C1 segment of cervical spinal cord (tissue), 14 donors: ENCODE results near the gene CDCA5.
"Not testable (repeated sequence)": the region's sequence is repeated elsewhere in the genome, so short reads cannot be mapped to it uniquely, and the experiment has no call there.

ENCODE experiments used
- DNase-seq, 14 donors: peaks; one replicate each; lab custom pipeline; 2025; lab: John Stamatoyannopoulos, UW

CDCA5 gene

DNA sequence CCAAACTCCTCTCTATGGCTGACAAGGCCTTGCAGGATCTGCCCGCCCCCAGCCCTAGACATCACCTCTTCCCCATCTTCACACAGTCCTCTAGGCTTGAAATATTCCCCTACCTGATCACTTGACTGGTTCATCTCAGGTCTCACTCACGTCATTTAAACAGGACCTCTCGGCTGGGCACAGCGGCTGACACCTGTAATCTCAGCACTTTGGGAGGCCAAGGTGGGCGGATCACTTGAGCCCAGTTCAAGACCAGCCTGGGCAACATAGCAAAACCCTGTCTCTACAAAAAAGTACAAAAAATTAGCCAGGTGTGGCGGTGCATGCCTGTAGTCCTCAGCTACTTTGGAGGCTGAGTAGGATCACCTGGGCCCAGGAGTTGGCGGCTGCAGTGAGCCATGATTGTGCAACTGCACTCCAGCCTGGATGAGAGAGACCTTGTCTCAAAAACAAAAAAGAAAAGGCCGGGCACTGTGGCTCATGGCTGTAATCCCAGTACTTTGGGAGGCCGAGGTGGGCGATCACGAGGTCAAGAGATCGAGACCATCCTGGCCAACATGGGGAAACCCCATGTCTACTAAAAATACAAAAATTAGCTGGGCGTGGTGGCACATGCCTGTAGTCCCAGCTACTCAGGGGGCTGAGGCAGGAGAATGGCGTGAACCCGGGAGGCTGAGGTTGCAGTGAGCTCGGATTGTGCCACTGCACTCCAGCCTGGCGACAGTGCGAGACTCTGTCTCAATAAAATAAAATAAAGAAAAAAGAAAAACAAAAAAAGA is 35.2 kb upstream of the CDCA5 start:
- DNase-seq = not testable (repeated sequence)

DNA sequence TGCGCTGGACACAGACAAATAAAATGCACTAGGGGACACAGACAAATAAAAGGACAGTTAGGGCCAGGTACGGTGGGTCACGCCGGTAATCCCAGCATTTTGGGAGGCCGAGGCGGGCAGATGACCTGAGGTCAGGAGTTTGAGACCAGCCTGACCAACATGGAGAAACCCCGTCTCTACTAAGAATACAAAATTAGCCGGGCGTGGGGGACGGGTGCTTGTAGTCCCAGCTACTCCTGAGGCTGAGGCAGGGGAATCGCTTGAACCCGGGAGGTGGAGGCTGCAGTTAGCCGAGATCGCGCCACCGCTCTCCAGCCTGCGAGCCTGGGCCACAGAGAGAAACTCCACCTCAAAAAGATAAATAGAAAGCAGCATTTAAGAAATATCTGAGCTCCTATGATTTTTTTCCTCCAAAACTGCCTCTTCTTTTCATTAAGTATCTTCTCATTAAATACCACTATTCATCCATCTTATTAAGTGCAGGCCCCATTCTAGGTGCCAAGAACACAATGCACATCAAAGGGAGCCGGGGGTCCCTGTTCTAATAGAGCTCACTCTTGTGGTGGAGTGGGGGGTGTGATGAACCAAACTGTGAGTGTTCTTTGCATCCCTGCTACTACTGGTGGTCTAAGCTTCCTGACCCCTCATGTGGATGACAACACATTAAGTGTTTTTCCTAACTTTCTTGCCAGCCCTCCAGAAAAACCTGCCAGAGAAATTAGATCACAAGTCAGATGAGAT is 34.4 kb upstream of the CDCA5 start:
- DNase-seq = no peak

DNA sequence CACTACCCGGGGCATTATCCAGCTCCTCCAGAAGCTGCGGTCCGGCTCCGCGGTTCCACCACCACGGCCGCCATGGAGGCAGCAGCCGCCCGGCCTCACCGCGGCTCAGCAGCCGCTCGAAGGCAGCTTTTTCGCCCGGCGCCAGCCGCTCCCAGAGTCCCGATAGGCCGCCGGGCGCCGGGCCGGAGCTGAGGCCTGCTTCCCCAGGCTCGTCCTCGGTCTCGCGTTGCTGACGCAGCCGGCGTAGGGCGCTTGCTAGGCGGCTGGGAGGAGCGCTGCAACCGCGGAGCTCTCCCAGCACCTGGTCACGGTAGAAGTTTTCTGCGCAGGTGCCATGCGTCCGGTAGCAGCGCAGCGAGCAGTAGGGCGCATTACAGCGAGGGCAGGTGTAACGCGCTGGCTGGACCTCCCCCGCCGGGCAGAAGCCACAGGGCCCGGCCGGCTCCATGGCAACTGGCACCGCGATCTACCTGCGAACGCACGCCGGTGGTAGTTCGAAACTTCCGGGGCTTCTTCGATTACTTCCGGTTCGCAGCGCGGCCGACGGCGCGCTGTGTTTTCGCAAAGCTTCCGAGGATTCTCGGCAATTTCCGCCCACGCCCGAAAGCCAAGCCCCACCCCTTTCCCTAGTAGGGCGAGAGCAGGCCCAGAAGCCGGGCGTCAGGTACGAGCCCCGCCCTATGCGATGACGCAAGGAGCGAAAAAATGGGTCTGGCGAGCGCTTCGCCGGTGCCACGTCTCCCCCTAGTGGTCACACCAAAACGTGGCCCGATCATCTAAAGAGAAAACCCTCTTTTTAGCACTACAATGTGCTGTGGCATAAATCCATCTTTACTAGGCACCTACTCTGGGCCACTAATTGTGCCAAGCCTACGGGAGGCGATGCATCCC is 33.6 kb upstream of the CDCA5 start, which contains the start of gene ZNHIT2:
Gene ZNHIT2 (minus strand): TSS at position 496 of the 891 bp plus-strand sequence. CDS start 48 bp downstream, at position 448.
- peak; percentile 69 to 99 (median 96) for DNase-seq

DNA sequence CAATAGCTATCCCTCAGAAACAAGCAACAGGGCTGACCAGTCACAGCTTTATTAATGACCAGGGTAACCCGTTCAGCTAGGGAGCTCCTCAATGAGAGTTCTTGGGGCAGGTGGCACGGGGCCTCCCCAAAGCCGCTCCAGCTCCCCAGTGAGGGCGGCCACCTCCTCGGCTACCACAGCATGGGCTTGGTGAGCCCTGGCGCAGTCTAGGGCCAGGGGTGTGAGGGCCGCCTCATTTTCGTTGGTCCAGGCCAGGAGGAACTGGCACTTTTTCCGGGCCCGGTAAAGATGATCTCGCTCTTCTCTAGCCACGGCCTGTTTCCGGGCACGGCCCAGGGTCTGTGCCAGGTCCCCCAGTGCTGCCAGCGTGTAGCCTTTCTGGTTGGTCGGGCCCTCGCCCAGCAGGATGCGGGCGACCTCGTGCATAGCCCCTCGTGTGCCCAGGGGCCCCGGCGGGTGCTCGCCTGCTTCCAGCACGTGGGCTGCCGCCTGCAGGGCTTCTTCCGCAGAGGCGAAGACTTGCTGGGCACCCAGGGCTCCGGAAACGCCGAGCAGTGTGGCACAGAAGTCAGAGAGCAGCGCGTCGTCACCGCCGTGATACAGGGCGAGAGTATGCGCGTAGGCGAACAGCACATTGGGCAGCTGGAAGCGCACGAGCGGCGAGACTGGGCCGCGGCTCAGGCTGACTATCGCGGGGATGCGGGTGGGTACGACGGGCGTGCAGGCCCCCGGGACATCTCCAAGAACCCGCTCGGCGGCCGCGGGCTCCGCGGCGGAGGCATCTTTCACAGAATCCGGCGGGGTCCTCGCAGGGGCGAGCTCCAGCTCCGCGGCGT is 32.7 kb upstream of the CDCA5 start:
- peak in 2 of 14 donors; percentile 46 to 57 for DNase-seq

DNA sequence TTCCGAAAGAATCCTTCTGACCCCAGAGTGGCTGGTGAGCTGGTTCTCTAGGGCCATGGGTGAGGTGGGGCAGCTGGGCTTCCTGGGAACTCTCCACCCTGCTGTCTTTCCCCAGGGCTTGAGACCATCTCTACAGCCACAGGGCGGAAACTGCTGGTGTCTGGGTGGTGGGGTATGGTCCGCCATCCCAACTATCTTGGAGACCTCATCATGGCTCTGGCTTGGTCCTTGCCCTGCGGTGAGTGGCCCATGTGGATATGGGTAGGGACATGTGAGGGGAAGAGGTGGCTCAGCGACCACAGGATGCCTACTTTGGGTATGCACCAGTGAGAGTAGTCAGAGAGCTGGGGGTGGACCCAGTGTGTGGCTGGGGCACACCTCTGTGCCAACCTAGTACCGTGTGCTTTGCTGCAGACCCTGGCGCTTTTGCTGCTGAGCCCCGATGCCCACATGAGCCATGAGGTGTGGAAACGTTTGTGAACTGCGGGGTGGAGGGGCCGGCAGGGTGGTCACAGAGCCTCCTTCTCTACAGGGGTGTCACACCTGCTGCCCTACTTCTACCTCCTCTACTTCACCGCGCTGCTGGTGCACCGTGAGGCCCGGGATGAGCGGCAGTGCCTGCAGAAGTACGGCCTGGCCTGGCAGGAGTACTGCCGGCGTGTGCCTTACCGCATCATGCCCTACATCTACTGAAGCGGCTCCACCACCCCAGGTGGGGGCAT is 31.7 kb upstream of the CDCA5 start:
- DNase-seq = no peak

DNA sequence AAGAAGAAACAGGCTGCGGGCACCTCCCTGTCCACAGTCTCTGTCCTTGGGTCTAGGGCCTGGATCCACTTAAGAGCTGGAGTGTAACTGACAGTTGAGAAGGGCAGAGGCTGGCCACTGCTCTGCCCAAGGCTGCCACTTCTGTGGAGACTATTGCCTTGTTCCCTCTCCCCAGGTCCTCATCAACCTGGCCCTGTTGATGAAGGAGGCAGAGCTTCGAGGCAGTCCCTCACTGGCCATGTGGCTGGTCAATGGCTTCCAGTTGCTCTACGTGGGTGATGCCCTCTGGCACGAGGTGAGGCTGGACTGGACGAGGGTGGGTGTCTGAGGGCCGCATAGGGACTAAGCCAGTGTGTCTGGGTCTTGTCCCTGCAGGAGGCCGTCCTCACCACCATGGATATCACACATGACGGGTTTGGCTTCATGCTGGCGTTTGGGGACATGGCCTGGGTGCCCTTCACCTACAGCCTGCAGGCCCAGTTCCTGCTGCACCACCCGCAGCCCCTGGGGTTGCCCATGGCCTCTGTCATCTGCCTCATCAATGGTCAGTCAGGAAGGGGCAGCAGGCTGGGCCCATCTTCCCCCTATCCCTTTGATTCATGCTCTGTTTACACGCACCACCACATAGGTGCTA is 30.8 kb upstream of the CDCA5 start:
- DNase-seq = no peak

DNA sequence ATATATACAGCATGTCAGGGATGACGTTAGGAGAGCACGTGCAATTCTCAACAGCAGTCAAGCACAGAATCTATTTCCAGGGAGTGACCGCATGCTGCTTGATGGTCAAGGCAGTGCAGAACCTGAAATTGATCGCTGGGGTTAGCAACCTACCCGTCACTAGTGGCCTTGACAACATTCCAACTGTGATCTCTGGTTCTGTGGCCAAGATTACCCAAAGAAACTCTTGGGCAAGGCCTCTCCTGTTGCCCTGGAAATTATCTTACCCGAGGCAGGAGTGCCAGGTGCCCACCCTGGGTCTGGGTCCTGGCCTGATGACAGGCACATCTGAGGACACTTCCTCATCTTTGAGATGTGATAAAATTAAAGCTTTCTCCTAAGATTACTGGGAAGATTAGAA is 30.0 kb upstream of the CDCA5 start:
- DNase-seq = no peak

DNA sequence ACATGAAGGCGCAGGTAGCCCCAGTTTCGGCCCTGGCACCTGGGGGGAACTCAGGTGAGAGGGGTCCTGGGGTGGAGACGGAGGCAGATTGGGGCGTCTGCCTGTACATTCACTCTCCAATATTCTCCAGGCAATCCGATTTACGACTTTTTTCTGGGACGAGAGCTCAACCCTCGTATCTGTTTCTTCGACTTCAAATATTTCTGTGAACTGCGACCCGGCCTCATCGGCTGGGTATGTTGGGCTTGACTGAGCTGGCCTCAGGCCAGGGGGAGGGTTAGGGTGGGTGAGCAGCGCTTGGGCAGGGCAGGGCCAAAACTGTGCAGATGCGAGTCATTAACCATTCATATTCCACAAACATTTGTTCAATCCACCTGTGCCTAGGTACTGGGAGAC is 29.5 kb upstream of the CDCA5 start:
- no peak for DNase-seq

DNA sequence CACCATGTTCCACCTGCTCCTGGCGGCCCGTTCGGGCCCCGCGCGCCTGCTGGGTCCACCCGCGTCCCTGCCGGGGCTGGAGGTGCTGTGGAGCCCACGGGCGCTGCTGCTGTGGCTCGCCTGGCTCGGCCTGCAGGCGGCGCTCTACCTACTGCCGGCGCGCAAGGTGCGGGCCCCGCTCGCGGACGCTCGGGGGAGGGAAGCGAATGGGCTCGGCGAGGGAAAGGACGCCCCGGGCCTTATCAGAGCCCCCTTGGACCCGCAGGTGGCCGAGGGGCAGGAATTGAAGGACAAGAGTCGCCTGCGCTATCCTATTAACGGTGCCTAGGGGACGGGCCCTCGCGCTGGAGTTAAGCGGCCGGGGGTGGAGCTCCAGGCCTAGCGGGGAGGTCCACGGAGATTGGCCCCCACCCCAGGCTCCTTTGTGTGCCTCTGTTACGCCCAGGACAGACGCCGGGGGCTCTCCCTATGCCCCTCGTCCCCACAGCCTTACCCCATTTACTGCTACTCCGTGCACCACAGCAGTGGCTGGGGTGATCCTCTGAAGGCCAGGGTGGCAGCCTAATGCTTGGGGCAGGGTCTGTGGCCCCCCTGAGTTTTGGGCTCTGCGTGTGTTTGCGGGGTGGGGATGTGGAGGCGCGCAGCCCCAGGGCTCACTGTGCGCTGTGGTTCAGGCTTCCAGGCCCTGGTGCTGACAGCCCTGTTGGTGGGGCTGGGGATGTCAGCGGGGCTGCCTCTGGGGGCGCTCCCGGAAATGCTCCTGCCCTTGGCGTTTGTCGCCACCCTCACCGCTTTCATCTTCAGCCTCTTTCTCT is 28.9 kb upstream of the CDCA5 start:
- DNase-seq = peak in 12 of 14 donors; percentile 12 to 68 (median 35)

DNA sequence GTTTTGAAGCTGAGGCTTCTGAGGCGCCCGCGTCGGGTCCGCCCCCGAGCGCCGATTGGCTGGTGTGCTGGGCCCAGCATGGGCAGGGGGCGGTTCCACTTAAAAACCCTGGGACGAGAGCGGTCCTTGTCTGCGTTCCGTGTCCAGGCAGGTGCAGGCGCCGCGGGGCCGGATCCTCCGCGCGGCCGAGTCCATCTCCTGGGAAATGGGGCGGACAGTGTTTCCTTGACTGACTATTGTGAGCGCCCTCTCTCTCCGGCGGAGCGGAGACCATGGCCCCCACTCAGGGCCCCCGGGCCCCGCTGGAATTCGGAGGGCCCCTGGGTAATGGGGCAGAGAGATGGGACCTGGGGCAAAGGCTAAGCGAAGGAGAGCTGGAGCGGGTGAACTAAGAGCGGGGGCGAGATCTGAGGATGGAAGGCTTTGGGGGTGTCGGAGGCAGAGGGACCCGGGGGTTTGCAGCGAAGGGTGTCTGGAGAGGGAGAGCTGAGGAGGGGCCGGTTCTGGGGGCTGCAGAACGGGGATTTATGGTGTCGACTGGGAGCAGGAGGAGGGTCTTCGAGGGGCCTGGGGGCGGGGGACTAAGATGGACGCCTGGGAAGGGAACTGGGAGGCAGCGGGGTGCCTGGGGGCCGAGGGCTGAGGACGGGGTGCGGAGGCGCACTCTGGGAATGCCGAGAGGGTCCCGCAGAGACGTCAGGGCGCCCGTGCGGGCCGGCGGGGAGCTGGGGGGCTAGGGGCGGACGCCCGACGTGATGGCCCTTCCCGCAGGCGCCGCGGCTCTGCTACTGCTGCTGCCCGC is 28.1 kb upstream of the CDCA5 start, which contains the start of gene TM7SF2:
Gene TM7SF2 (plus strand): TSS at position 129 of the 802 bp plus-strand sequence. CDS start 144 bp downstream, at position 273.
- peak; percentile 43 to 97 (median 90) for DNase-seq

DNA sequence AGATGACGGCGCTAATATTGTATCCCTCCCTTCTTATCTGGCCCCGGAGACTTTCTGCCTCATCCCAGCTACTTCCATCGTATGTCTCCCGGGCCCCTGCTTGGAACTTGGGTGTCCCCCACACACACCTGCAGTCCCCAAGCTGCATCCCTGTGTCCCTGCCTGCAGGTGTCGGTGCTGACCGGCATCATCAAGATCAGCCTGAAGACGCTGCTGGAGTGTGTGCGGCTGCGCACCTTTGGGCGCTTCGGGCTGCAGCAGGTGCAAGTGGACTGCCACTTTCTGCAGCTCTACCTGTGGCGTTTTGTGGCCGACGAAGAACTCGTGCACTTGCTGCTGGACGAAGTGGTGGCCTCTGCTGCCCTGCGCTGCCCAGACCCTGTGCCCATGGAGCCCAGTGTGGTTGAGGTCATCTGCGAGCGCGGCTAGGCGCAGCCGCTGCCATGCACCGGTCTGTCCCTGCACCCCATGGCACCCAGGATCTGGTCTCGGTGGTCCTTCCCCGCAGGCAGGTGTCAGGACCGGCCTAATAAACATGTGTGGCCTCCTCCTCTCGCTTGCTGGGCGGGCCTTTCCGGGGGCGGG is 27.4 kb upstream of the CDCA5 start:
- no peak for DNase-seq

DNA sequence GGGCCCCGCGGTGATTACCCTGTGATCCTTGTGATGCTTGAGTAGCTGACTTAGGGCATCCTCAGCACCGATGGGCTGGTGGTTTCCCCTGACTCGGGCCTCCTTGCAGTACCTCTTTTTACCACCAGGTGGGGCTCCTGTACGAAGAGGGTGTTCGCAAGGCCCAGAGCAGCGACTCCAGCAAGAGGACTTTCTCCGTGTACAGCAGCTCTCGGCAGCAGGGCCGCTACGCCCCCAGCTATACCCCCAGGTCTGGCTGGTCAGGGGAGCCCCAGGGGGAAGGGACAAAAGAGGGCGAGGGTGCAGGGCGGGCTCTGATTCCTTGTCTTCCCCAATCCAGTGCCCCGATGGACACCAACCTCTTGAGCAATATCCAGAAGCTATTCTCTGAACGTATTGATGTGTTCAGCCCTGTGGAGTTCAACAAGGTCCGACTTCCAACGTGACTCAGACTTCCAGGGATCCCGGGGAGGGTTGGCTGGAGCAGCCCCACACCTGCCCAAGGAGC is 26.6 kb upstream of the CDCA5 start:
- peak; percentile 38 to 87 (median 73) for DNase-seq

DNA sequence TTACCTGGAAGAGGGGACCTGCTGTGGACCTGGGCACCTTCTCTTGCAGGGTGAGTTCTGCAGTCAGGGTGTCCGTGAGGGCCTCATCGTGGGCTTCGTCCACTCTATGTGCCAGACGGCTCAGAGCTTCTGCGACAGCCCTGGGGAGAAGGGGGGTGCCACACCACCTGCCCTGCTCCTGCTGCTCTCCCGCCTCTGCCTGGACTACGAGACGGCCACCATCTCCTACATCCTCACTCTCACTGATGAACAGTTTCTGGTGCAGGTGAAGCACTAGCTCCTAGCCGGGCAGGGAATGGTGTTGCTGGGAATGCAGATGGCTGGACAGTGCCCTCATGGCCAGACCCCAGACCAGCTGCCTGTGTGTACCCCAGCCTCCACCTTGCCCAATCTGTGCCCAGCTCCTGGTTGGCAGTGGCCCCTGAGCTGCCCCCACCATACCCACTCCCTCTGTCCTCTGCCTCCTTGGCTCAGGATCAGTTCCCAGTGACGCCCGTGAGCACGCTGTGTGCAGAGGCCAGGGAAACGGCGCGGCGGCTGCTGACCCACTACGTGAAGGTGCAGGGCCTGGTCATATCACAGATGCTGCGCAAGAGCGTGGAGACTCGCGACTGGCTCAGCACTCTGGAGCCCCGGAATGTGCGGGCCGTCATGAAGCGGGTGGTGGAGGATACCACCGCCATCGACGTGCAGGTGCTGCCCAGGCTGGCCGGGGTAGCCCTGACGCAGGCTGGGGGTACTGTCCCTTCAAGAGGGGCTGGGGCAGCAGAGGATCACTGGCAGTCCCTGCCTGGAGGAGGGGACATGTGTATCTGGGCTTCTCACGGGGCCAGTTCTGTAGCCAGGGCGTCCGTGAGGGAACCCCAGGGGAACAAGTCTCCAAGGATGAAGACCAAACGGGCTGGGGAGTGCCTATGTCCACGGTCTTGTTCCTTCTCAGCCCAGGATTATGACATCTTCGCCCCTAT is 25.7 kb upstream of the CDCA5 start:
- no peak for DNase-seq

DNA sequence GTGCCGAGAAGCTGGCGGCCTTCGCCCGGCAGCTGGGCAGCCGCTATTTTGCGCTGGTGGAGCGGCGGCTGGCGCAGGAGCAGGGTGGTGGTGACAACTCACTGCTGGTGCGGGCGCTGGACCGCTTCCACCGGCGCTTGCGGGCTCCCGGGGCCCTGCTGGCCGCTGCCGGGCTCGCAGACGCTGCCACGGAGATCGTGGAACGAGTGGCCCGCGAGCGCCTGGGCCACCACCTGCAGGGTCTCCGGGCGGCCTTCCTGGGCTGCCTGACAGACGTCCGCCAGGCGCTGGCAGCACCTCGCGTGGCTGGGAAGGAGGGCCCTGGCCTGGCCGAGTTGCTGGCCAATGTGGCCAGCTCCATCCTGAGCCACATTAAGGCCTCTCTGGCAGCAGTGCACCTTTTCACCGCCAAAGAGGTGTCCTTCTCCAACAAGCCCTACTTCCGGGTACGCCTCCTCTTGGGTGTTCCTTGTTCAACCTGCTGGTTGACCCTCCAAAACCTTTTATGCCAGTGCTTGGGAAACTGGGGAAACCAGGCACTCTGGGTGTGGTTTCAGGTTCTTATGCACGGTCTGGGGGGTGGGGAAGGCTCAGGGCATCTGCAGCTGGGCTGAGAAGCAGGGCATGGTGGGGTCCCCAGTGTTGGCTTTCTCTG is 24.8 kb upstream of the CDCA5 start:
- no peak for DNase-seq

DNA sequence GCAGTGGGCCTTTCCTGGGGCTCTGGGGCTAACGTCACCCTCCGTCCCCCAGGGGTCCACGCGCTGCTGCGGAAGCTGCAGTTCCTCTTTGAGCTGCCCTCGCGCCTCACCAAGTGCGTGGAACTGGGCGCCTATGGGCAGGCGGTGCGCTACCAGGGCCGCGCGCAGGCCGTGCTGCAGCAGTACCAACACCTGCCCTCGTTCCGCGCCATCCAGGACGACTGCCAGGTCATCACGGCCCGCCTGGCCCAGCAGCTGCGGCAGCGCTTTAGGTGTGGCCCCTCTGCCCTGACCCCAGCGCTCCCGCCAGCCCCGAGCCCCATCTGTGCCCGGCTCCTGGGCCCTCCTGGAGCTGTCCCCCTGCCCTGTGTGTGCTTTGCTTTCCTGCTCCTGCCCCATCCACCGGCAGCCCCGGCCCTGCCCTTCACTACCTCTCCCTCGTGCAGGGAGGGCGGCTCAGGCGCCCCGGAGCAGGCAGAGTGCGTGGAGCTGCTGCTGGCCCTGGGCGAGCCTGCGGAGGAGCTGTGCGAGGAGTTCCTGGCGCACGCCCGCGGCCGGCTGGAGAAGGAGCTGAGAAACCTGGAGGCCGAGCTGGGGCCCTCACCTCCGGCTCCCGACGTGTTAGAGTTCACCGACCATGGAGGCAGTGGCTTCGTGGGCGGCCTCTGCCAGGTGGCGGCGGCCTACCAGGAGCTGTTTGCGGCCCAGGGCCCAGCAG is 24.1 kb upstream of the CDCA5 start:
- DNase-seq = no peak
